ENCODE results near the gene FGFR2. TPM values are rescaled to one million over a fixed set of nuclear protein-coding genes. Genes with fewer than 3 reads are reported as not detected.

FGFR2 gene
- total RNA-seq, 1 donor from 2014 or later = 8.0 TPM

DNA sequence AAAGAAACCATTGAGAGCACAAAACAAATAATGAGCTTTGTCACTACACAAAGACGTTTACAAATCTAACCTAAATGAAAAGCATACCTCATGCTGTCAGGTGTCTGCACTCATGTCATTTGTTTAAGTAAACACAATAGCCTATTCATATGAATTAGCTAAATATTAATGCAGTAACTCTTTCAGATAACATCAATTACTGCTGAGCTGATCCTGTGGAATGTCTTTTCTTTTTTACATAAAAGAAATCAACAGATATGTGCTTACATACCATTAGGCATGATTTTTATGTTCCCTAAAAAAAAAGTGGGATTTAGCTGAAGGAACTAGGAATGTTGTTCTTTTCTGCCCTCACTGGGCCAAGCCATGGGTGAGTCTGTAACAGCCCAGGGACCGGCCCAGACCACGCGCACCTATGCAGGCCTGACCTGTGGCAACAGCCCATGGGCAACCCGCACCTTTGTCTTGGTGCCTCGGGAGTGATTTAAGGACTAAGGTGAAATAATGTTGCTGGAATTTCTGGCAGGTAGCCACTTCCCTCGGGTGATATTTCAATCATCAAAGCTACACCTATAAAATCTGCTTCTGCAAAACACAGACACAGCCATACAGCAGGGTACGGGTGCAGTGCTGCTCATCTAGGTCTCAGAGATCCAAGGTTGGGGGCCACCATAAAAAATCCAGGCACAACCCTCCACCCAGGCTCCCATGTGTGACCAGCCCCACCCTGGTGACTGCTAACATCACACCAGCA, 44.6 kb downstream of the FGFR2 start:
- no peaks in the 10 kb centered on the region for H3K27me3 Mint-ChIP-seq (ENCODE audit: unreplicated experiment)
- peaks cover 6% of the 10 kb centered on the region for H3K9me3 Mint-ChIP-seq (ENCODE audit: unreplicated experiment)
- no peak for DNase-seq (ENCODE audit: extremely low spot score, unreplicated experiment)
- H3K4me1 Mint-ChIP-seq (ENCODE audit: unreplicated experiment) = no peaks in the 10 kb centered on the region
- no peak overlapping the region for H3K4me3 Mint-ChIP-seq (ENCODE audit: unreplicated experiment)
- peaks cover 17% of the 10 kb centered on the region for H3K36me3 Mint-ChIP-seq (ENCODE audit: unreplicated experiment)
- H3K27ac Mint-ChIP-seq (ENCODE audit: unreplicated experiment) = no peak overlapping the region
- TF ChIP-seq, protein P1, sequence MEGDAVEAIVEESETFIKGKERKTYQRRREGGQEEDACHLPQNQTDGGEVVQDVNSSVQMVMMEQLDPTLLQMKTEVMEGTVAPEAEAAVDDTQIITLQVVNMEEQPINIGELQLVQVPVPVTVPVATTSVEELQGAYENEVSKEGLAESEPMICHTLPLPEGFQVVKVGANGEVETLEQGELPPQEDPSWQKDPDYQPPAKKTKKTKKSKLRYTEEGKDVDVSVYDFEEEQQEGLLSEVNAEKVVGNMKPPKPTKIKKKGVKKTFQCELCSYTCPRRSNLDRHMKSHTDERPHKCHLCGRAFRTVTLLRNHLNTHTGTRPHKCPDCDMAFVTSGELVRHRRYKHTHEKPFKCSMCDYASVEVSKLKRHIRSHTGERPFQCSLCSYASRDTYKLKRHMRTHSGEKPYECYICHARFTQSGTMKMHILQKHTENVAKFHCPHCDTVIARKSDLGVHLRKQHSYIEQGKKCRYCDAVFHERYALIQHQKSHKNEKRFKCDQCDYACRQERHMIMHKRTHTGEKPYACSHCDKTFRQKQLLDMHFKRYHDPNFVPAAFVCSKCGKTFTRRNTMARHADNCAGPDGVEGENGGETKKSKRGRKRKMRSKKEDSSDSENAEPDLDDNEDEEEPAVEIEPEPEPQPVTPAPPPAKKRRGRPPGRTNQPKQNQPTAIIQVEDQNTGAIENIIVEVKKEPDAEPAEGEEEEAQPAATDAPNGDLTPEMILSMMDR (IDR thresholded peaks at IDR 0.05) = no peak

- Mint-ChIP-seq H3K4me1 (ENCODE audit: unreplicated experiment) (no peaks in the 10 kb centered on the region), H3K36me3 (ENCODE audit: unreplicated experiment) (peaks cover 17% of the 10 kb centered on the region), H3K4me3 (ENCODE audit: unreplicated experiment) (no peak overlapping the region), H3K27ac (ENCODE audit: unreplicated experiment) (no peak overlapping the region), H3K9me3 (ENCODE audit: unreplicated experiment) (peaks cover 6% of the 10 kb centered on the region), H3K27me3 (ENCODE audit: unreplicated experiment) (no peaks in the 10 kb centered on the region)
- DNase-seq (ENCODE audit: extremely low spot score, unreplicated experiment) = no peak
- TF ChIP-seq, protein P1 (IDR thresholded peaks at IDR 0.05) = no peak
These were observed 45.5 kb downstream of the FGFR2 start for GRCh38 chr10:121552746-121553145.

DNA sequence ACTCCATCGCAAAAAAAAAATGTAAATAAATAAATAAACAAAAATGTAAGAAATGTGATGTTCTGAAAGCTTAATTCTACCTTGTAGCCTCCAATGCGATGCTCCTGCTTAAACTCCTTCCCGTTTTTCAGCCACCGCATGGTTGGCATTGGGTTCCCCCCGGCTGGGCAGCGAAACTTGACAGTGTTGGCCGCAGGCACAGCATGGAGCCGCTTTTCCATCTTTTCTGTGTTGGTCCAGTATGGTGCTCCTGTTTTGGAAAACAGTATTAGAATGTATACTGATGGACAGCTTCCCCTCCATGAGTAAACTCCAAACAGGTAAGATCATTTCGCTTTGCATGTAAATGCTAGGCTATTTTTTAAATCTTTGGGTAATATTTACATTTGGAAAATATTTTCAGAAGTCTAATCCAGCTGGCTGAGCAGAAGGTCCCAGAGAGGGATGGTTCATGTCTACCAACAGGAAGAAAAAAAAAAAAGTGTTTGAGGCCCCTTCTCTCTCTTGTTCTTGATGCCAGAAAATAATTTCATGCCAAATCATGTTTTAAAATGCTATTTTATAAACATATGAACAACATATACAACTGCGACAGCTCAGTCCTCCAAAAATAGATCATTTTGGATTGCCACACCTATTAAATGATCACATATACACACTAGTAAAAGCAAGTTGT, 46.9 kb downstream of the FGFR2 start:
- DNase-seq (ENCODE audit: extremely low spot score, unreplicated experiment) = no peak
- Mint-ChIP-seq H3K4me1 (ENCODE audit: unreplicated experiment) (no peaks in the 10 kb centered on the region), H3K27ac (ENCODE audit: unreplicated experiment) (no peak overlapping the region), H3K36me3 (ENCODE audit: unreplicated experiment) (peaks cover 17% of the 10 kb centered on the region), H3K4me3 (ENCODE audit: unreplicated experiment) (no peak overlapping the region), H3K27me3 (ENCODE audit: unreplicated experiment) (no peaks in the 10 kb centered on the region), H3K9me3 (ENCODE audit: unreplicated experiment) (peaks cover 6% of the 10 kb centered on the region)
- TF ChIP-seq, protein P1 (IDR thresholded peaks at IDR 0.05) = no peak

DNA sequence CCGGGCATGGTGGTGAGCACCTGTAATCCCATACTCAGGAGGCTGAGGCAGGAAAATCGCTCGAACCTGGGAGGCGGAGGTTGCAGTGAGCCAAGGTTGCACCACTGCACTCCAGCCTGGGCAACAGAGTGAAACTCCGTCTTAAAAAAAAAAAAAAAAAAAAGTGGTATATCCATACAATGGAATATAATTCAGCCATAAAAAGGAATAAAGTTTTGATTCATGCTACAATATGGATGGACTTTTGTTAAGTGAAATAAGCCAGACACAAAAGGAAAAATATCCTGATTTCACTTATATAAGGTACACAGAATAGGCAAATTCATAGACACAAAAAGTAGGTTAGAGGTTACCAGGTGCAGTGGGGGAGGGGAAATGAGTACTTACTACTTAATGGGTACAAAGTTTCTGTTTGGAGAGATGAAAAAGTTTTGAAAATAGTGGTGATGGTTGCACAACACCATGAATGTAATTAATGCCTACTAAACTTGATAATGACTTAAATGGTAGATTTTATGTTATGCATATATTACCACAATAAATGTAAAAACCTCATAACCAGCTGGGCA, 53.9 kb downstream of the FGFR2 start:
- Mint-ChIP-seq H3K27me3 (ENCODE audit: unreplicated experiment) (no peaks in the 10 kb centered on the region), H3K36me3 (ENCODE audit: unreplicated experiment) (peaks cover 6% of the 10 kb centered on the region), H3K9me3 (ENCODE audit: unreplicated experiment) (no peaks in the 10 kb centered on the region), H3K4me1 (ENCODE audit: unreplicated experiment) (peaks cover 4% of the 10 kb centered on the region), H3K4me3 (ENCODE audit: unreplicated experiment) (no peak overlapping the region), H3K27ac (ENCODE audit: unreplicated experiment) (no peak overlapping the region)
- no peak for DNase-seq (ENCODE audit: extremely low spot score, unreplicated experiment)
- TF ChIP-seq, protein P1 (IDR thresholded peaks at IDR 0.05) = no peak

GRCh38 chr10:121543545-121543944, 54.7 kb downstream of the FGFR2 start:
- Mint-ChIP-seq H3K4me1 (ENCODE audit: unreplicated experiment) (peaks cover 4% of the 10 kb centered on the region), H3K9me3 (ENCODE audit: unreplicated experiment) (no peaks in the 10 kb centered on the region), H3K27ac (ENCODE audit: unreplicated experiment) (no peak overlapping the region), H3K36me3 (ENCODE audit: unreplicated experiment) (peaks cover 6% of the 10 kb centered on the region), H3K4me3 (ENCODE audit: unreplicated experiment) (no peak overlapping the region), H3K27me3 (ENCODE audit: unreplicated experiment) (no peaks in the 10 kb centered on the region)
- no peak for DNase-seq (ENCODE audit: extremely low spot score, unreplicated experiment)
- TF ChIP-seq, protein P1 (IDR thresholded peaks at IDR 0.05) = no peak

Measured in osteocyte (in vitro differentiated cells).